ENCODE measurements around the gene FIGN.

FIGN gene

DNA sequence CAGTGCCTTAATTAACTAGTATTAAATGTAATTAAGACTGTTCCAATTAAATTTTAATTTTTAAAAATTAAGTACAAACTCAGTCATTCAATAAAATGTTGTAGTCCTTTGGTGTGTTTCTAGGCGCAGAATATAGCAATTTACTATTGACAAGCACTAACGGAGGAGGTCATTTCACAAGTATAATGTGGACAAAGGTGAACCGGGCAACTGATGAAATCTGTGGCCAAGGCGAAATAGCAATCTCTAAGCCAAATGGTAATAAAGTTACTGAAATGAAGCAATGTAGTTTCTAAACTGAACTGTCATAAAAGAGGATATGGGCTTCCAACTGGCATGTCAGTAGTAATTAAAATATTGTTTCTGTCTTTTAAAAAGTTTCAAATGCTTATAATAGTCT, 27.5 kb downstream of the FIGN start:
- DNase-seq (ENCODE audit: low read depth, low spot score) = no peak

DNA sequence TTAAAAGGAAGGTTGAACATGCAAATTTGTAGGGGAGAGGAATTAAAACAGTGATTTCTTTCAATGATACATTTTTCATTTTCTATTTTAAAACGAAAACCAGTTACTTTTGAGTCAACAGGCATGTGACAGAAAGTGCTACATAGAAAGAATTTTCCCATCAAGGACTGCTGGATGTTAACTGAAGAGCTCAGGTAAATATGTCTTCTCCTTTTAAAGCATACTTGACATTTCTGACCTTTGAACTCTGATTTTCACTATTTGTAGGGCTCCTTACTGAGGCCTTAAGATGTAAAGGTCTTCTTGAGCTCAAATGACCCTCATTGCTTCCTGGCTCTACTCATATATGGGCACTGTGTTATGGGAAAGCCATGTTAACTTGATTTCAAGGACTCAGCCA, 32.4 kb downstream of the FIGN start:
- no peak for DNase-seq (ENCODE audit: low read depth, low spot score)

DNA sequence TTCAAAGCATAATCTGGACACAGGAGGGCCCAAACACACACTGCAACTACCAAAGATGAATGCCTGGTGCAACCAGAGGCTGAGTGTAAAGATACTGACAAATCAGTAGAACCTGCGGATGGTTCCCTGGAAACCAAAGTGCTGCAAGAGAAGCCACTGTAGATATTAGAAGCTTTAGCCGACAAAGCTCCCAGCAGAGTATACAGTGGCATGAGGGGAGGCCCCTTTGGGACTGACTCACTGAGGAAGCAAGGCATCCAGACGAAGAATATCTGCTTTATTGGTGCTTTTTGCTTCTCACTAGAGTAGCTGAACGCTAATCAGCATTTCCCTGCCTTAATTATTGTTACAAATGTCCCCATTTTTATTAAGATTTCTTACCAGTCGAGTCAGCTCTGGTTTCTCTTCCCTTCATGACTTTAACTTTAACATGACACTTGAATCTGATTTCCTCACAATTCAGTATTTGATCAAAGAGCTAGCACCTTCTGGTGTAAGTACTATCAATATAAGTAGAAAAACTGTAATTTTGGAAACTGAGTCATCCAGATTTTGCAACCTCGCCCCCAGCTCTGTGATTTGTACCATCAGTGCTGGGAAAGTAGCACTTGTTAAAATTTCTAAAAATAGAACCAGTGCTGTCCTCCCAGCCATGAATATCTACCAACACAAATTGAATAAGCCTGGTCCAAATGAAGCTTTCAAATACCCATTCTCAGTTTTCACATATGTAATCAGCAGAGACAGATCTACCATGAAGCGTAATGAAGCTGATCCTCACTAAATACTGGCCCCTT, 34.2 kb downstream of the FIGN start:
- no peak for DNase-seq (ENCODE audit: low read depth, low spot score)

DNA sequence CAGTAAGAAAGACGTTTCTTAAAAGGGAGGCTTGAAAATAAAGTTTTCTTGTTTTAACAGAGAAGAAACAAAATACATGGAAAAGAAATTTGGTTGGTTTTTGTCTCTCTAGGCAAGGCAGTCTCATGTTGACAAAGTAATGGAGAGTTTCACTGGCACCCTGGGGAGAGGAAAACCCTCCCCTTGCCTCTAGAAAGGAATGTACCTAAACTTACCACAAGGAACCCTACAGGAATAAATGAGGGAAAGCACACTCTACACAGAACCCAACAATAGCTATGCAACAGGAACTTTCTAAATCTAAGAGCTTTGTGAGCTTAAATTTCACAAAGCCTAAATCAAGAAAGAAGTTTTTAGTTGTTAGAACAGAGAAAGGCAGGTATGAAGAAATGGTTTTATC, 37.0 kb downstream of the FIGN start:
- DNase-seq (ENCODE audit: low read depth, low spot score) = peak; percentile 71

DNA sequence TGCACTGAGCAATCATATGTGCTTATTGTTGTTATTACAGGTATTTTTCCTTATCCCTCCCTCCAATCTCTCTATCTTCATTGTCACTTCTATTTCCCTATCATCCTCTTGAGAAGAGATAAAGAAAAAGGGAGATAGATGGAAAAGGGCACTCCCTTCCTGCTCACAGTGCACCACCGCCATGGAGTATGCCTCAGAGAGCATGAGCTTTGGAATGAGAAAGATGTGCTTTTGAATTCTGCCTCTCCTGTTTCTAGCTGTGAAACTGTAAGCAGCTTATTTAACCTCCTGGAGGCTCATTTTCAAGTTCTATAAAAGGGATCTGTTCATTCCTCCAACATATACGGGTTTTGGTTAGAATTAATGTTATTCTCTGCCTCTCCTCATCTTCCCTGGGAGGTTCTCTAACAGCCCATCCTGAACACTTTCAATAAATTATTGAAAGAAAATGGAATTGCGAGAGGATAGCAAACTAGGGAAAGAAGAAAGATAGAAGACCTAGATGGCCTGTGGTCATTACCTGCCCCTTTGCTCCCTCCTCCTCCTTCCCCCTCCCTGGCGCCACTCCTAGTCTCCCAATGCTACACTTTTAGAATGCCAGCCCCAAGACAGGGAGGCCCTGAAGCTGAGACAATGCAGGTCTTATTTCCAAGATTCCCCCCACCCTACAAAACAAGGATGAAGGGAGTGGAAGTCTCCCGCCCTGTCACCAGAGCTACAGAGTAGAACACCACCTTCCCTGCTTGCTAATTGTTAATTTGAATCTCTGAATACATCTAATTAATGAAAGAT, 37.8 kb downstream of the FIGN start:
- DNase-seq (ENCODE audit: low read depth, low spot score) = peak; percentile 56

DNA sequence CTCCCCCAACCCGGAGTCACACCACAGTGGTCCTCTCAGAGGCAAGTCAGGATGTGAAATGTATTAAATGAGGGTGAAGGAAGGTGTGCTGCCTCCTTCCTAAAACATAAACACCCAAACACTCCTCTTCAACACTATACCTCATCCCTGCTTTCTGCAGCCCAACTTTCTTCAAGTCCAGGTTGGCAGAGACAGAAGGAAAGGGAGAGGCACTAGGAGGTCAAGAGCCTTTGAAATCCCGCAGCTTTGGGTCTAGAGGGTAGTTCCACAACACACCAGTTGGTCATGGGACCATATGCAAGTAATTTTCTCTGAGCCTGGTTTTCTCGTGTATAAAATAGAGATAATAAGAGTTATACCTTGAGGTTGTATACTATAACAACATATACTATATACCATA, 38.4 kb downstream of the FIGN start:
- DNase-seq (ENCODE audit: low read depth, low spot score) = no peak

DNA sequence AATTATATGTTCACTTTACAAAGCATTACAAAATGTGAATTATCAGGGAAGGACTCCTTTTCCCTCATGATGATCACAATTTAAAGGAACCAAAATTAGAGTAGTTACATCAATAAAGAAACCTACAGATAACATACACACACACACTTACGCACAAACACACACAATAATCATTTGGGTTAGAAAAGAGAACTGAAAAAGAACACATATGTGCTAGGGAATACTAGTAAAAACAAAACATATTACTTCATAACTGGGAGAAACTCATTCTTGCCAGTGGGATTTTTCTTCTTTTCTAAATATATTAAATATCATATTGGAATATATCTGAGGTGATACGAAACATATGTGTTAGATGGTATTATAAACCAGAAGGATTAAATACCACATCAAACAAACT, 42.3 kb downstream of the FIGN start:
- no peak for DNase-seq (ENCODE audit: low read depth, low spot score)

DNA sequence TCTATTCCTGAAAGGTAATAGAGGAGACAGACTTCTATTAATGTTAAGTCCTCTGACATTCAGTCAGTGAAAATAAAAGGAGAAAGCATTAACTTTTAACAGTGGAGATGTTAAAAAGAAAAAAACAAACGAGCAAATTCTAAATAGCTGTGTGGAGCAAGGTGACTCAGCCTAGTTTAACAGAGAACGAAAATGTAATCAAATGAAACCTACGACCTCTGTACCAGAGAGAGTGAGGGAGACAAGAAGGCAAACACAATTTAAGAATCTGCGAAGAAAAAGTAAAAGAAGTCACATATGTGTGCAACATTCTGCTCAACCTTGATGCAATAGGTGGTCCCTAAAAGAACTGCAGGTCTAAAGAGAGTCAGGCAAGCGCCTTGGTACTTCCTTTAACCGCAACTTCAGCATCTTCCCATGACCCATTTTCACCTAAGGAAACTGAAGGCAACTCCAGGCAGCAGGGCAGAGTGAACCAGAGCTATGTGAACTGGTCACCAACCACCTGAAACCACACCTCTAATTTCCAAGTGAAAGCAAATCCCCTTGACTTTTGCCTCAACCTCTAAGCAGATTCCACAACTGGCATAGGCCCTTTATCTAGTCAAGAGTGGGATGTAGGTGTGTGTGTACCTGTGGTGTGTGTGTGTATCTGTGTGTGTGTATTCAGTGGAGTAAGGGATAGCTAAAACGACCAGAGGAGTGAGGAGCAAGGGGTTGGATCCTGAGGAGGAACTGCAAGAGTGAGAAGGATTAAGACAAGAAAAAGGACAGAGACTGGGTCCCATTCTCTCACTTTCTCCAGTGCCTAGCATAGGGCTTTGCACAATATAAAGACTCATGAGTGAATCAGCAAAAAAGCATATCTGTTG, 43.0 kb downstream of the FIGN start:
- DNase-seq (ENCODE audit: low read depth, low spot score) = no peak

DNA sequence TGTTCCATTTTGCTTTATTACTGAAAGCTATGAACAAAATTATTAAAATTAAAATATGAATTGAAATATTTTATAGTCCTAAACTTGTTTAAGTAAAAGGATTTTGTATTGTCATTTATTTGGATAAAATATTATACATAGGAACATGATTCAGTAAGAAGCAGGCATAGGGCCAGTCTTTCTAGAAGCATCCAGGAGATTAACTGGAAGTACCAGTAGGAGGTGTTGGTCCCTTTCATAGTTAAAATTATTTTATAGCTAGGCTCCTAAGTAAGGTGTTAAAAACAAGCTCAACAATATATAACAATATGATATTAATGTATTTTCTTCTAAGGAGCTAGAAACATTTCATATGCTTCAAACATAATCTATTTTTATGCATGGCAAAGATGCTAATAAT, 43.7 kb downstream of the FIGN start:
- DNase-seq (ENCODE audit: low read depth, low spot score) = no peak

DNA sequence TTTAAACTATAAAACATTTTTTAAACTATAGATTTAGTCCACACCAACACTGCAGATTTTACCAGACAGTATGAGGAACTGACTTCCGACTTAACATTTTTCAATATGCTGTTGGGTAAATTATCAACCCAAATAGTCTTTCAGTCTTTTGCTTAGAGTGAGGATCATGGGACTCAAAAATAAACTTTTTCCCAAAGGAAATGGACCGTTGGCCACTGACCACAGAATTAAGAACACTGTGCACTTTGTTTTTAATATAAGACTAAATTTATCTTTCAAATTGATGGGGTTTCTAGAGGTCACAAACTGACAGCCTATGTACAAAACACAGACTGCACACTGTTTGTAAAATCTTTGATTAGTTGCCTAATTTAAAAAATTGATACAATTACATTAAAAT, 44.9 kb downstream of the FIGN start:
- DNase-seq (ENCODE audit: low read depth, low spot score) = no peak

DNA sequence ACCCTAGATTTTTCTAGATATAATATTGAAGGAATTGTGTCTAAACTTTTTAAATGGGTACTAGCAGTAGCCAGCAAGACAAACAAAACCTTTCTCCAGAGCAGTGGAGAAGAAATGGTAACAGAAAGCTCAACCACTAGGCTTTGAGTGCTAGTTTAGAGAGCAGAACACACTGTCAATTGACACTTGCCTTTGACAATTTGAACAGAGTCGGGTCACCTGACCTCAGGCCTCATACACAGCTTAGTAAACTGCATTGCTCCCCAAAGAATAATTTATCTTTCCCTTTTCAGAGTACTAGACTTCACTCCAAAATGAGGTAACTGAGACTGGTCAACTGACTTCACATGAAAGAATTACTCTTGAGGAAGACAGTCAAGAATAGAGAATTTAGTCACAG, 48.6 kb downstream of the FIGN start:
- no peak for DNase-seq (ENCODE audit: low read depth, low spot score)

DNA sequence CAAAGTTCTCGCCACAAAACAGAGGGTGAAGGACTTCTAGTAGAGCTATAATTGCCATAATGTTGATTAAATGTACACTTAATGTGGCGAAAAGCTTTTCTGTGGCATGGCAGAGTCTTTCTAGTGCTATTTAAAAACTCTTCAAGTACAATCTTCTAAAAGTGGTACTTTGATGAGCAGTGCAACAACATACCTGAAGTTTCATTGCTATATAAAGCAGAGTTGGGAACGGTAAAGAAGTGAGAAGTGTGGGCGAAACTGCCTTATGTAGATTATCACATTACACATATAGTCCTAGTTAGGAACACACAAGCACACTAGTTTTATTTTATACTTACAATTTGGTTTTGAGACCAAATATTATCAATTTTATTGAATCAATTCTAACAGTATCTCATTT, 49.5 kb downstream of the FIGN start:
- no peak for DNase-seq (ENCODE audit: low read depth, low spot score)

DNA sequence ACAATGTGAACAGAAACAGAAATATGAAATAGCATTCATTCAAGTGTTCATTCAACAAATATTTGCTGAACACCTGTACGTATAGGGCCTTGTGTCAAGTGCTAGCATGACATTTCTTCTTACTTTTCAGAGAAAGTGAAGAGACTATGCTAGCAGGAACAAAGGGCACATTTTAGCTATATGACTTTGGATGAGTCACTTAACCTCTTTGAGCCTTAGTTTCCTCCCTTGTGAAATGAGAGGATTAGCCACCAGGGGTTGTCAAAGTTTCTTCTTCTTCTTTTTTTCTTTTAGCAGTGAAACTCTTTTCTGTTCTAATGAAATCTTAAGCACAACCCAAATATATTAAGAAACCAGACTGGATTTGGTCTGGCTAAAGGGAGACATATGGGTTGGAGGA, 53.1 kb downstream of the FIGN start:
- DNase-seq (ENCODE audit: low read depth, low spot score) = no peak

DNA sequence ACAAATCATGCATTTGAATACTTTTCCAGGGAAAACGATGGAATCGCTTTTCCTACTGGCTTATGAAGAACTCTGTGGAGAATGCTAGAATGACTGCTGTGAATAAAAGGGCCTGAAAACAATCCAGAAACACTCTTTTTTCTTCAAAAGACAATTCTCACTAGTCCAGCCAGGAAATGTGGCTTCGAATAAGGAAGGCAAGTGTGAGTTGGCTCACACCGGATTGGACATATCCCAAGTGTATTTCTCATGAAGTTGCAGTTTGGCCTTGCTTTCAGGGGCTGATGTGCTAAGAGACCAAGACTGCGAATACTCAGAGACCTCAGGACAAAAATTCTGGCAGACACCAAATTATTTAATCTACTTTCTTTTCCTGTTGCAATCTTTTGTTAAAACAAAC, 54.1 kb downstream of the FIGN start:
- DNase-seq (ENCODE audit: low read depth, low spot score) = no peak

DNA sequence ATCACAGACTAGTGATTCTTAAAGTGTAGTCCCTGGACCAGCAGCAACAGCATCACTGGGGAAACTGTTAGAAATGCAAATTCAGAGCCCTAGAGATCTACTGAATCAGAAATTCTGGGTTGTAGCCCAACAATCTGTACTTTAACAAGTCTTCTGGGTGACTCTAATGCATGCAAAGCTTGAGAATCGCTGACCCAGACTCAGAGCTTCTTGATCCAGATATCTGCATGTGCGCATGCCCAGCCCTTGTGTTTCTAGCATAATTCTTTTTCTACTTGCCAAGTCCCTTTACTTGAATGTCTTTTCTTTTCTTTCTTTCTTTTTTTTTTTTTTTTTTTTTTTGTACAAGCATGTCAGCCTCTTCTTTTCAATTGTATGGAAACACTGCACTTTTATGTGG, 60.4 kb downstream of the FIGN start:
- no peak for DNase-seq (ENCODE audit: low read depth, low spot score)

DNA sequence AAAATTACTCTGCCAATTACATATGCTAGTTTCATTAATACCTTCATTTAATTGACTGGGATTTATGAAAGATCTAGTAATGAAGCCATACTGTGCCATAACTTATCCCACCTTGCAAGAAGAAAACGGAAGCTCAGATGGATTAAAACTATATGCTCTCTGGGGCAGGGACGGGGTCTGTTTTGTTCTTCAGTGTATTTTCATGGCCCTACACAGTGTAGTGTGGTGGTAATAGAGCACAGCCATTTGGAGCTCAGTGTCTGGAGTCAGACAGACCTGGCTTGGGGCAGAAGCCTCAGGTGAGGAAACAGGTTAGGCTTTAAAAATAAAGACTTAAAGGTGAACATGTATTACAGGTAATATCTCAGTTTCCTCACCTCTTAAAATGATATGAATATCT, 62.3 kb downstream of the FIGN start:
- no peak for DNase-seq (ENCODE audit: low read depth, low spot score)

DNA sequence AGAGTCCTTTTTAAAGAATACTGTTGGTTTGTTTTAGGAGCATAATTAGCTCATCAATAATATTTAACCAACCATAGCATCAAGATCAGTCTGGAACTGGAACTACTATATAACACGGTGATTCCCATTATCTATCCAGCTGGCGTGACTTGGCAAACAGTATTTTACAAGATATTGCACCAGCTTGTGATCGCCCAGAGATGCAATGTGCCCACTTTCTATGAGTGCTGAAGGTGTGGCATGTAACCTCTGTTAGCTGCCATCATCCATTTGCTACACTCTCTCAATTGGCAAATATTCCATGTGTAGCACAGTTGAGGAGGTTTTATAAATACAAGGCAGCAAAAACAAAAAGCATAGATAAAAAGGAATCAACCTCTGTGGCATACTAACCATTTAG, 64.9 kb downstream of the FIGN start:
- DNase-seq (ENCODE audit: low read depth, low spot score) = no peak

DNA sequence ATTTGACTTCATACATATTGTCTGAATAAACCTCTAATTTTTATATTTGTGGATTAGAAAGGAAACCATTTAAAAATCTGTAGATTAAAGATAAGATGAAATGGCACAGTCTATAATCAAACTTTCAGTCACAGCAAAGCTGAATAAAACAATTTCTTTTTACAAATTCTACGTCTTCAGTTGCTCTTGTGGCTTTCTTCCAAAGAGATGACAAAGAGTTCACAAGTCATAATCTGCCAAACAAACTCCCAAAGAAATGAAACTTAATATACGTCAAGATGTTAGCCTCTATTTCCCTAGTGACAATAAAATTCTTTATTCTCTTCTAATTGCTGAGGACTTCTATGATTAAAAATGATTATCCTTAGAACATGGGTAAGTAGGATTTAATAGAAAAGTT, 66.3 kb downstream of the FIGN start:
- DNase-seq (ENCODE audit: low read depth, low spot score) = no peak

DNA sequence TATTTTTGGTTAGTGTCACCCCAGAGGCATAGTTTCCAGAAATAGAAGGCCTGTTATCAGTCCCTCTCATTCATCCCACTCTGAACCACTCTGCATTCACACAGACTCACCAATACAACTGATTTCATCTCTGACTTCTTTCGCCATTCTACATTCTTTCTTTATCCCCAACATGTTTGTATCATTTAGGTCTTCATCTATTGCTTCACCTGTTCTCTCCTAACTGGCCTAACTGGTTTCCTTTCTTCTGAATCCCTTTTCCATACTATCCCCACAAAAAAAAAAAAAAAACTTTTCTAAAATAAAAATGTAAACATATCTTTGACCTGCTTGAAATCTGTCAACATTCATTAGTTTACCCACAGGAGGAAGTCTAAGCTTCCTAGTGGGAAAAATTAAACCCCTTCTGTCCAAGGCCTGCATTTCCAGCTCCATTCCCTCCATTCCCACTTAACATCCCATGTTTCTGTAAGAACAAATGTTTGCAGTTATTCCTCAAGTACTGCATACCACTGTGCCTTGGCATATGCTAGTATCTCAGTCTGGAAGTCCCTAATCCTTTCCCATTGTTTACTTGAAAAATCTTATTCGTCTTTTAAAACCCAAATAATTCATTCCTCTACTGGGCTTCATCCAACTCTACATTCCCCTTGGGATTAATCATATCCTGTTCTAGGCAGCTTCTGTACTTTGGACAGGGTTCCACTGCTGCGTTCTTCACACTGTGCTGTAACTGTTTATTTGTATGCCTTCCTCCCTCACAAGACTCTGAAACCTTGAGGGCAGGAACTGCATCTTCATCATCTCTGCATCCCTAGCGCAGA, 68.5 kb downstream of the FIGN start:
- DNase-seq (ENCODE audit: low read depth, low spot score) = no peak

DNA sequence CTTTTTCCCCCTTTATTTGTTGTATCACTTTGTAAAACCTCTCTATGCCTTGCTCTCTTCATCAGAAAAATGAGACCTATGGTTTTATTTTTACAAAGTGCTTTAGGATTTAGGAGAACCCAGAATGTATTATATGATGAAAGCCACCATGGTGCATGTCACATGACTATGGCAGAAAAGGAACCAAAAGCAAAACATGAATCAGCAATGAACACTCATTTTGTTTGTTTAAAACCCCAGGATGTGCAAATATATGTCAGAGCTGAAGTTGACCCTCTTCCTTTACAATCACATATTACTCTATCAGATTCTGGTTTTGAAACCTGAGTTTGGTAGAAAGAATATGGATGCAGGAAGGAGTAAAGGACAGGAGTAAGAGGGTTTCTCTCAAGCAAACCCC, 70.0 kb downstream of the FIGN start:
- no peak for DNase-seq (ENCODE audit: low read depth, low spot score)

DNA sequence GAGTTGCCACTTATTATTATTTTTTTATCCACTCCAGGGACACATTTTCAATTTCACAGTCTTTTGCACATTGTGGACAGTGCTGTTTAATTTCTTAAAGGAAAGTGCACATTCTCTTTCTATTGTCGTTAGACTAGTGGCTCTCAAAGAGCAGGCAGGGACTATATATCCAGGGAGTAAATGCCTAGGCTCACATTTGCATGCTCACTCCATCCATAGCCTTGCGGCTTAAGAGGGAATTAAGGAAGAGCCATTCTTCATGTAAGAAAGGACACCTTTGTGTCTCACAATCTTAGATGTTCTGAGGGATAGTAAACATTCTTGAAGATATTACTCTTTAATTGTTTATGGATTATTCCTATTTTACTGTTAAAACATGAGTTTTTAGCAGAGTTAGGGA, 70.8 kb downstream of the FIGN start:
- DNase-seq (ENCODE audit: low read depth, low spot score) = no peak

All from ELF-1 (cell line).